Measurements from ENCODE around the gene ABCB1.

DNA sequence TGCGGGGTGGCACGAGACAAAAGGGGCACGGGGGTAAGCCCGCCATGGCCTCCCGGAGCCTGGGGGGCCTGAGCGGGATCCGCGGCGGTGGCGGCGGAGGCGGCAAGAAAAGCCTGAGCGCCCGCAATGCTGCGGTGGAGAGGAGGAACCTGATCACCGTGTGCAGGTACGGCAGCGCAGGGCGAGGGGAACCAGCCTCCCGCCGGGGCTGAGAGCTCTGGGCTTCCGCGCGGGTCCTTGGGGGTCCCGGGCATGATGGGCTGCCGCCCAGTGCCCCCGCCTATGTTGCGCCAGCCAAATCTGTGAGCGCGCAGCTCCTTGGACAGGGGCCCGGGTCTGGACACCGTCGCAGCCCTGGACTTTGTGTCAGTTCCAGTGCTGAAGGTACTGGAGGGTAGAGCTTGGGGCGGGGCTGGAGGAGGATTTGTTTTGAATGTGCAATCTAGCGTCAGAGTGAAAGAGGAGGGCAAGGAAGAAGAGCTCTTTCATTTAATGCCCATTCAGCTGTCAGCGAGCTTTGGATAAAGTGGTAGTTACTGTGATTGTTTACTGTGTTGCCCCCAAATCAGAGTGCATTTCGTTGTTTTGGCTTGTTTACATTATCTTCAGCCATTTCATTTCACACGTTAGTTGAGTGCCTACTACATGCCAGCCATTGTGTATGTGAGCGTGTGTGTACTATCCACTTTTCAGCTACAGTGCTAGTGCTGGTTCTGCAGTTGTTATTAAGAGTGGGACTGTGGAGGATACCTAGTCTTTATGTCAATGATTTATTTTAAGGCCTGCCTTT, 28.3 kb upstream of the ABCB1 start:
- no peak for TF ChIP-seq POLR2A (IDR thresholded peaks at IDR 0.05)
- TF ChIP-seq, protein P1, sequence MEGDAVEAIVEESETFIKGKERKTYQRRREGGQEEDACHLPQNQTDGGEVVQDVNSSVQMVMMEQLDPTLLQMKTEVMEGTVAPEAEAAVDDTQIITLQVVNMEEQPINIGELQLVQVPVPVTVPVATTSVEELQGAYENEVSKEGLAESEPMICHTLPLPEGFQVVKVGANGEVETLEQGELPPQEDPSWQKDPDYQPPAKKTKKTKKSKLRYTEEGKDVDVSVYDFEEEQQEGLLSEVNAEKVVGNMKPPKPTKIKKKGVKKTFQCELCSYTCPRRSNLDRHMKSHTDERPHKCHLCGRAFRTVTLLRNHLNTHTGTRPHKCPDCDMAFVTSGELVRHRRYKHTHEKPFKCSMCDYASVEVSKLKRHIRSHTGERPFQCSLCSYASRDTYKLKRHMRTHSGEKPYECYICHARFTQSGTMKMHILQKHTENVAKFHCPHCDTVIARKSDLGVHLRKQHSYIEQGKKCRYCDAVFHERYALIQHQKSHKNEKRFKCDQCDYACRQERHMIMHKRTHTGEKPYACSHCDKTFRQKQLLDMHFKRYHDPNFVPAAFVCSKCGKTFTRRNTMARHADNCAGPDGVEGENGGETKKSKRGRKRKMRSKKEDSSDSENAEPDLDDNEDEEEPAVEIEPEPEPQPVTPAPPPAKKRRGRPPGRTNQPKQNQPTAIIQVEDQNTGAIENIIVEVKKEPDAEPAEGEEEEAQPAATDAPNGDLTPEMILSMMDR (IDR thresholded peaks at IDR 0.05 in 4 of 5, conservative IDR thresholded peaks at IDR 0.05 in 1 of 5), result no peak
